Esophagus (tissue), 2 donors: ENCODE data around the gene KRT31. TPM values are rescaled to one million over a fixed set of nuclear protein-coding genes. Genes with fewer than 3 reads are reported as not detected.
"Not testable (repeated sequence)": the region's sequence is repeated elsewhere in the genome, so short reads cannot be mapped to it uniquely, and the experiment has no call there.

ENCODE experiments used
- H3K27ac ChIP-seq, 2 donors: one replicate each; pipeline ENCODE4 v1.5.1; 2013; ENCODE audit warnings: low read depth in 2 of 2, mild to moderate bottlenecking in 2 of 2, inconsistent platforms in 1 of 2, low read length in 1 of 2, moderate library complexity in 1 of 2
- H3K27me3 ChIP-seq, 2 donors: one replicate each; pipeline ENCODE4 v1.6.1; 2013; ENCODE audit warnings: low read length in 2 of 2, control low read depth in 1 of 2, mild to moderate bottlenecking in 1 of 2; ENCODE audit not compliant: insufficient read depth in 2 of 2, control insufficient read depth in 1 of 2
- H3K36me3 ChIP-seq, 2 donors: one replicate each; pipeline ENCODE4 v1.6.1; 2013; ENCODE audit warnings: low read length in 1 of 2; ENCODE audit not compliant: control insufficient read depth in 2 of 2, insufficient read depth in 2 of 2
- H3K4me1 ChIP-seq, 2 donors: one replicate each; pipeline ENCODE4 v1.6.1; 2013; ENCODE audit warnings: low read length in 1 of 2; ENCODE audit not compliant: control insufficient read depth in 2 of 2, insufficient read depth in 2 of 2
- H3K4me3 ChIP-seq, 2 donors: one replicate each; pipeline ENCODE4 v1.5.1; 2013; ENCODE audit warnings: low read length in 2 of 2, mild to moderate bottlenecking in 2 of 2, low read depth in 1 of 2, moderate library complexity in 1 of 2
- H3K9me3 ChIP-seq, 2 donors: one replicate each; pipeline ENCODE4 v1.6.1; 2013; ENCODE audit warnings: mild to moderate bottlenecking in 2 of 2, low read depth in 1 of 2, low read length in 1 of 2, moderate library complexity in 1 of 2; ENCODE audit not compliant: control insufficient read depth in 2 of 2, insufficient read depth in 1 of 2
- WGBS, 2 donors: extraction: QIAGEN DNeasy Blood & Tissue Kit; methylation state at CpG; one replicate each; pipeline ENCODE4 v1.1.7; 2013; 5-methylcytosine and 5-hydroxymethylcytosine counted together
- polyA plus RNA-seq, 2 donors: library from polyadenylated mRNA; stranded (reverse); fragments of 200-250 nt; gene quantifications; one replicate each; pipeline ENCODE4 v1.2.3, GENCODE V29; 2013
- donor health status: healthy with polysubstance abuse.
- donor health status: Bipolar disorder and iron deficiency.

Gene KRT31
- polyA plus RNA-seq, 2 donors, result 3.8 to 16.7 TPM

DNA sequence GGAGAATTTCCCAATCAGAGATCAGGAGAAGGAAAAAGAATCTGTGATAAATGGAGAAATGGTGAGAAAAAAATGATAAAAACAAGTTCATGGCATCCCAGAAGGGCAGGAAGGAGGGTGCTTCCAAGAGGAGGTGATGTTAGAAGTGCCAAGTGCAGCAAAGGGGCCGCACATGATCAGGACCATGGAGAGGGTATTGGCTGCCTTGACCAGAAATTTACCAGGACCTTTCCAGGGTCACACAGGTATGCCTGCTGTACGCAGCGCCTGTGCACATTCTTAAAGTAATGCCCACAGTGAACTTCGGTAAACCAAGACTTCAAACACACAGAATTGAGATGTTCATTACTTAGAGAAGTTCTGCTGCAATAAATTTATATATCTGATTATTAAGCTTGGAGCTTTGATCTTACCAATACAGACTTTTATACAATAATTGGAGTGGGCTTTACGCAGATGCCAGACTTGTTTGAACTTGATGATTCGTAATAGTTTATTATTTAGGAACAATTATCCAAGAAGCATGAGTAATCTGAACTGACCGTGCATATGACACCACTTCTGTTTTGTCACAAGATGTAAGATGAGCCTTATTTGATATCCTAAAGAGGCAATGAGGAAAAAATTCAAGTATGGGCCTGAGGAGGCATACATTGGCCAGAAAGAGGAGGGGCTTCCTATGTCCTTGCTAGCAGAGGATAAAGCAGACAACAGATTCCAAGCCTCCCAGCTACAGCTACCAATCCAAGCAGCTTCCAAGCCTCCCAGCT, 44.6 kb downstream of the KRT31 start:
- Histone ChIP-seq H3K36me3 (no peaks in the 10 kb centered on the region), H3K4me1 (peaks cover 2 to 10% of the 10 kb centered on the region in 2 donors), H3K27me3 (no peaks in the 10 kb centered on the region), H3K4me3 (no peak overlapping the region), H3K9me3 (no peaks in the 10 kb centered on the region), H3K27ac (no peak overlapping the region)
- 57 to 64% methylated on average over 7 of the region's 7 CpGs for WGBS, 2 donors

- no peaks in the 10 kb centered on the region for H3K36me3 ChIP-seq
- H3K4me1 ChIP-seq, result peaks cover 2 to 10% of the 10 kb centered on the region in 2 donors
- WGBS, 2 donors, result 90% methylated on average over 2 of the region's 2 CpGs
- no peaks in the 10 kb centered on the region for H3K27me3 ChIP-seq
- H3K4me3 ChIP-seq, result no peak overlapping the region
- H3K27ac ChIP-seq, result no peak overlapping the region
- no peaks in the 10 kb centered on the region for H3K9me3 ChIP-seq
Observed at GRCh38 chr17:41351177-41351576, 46.2 kb downstream of the KRT31 start.

- Histone ChIP-seq H3K27ac (peak within 1 kb of the TSS in 1 of 2 donors; percentile 1), H3K4me1 (peaks cover 5 to 14% of the 10 kb centered on the region in 2 donors)
- not testable (repeated sequence) for H3K4me3 ChIP-seq, H3K9me3 ChIP-seq, H3K36me3 ChIP-seq, H3K27me3 ChIP-seq
- WGBS, 2 donors, result 87 to 93% methylated on average over 16 of the region's 16 CpGs
Observed at GRCh38 chr17:41350381-41350878, 47.0 kb downstream of the KRT31 start, which contains the start of gene KRT33A. TSS of gene KRT33A (minus strand) at chr17:41350828. CDS start at chr17:41350767, 61 bp downstream.

DNA sequence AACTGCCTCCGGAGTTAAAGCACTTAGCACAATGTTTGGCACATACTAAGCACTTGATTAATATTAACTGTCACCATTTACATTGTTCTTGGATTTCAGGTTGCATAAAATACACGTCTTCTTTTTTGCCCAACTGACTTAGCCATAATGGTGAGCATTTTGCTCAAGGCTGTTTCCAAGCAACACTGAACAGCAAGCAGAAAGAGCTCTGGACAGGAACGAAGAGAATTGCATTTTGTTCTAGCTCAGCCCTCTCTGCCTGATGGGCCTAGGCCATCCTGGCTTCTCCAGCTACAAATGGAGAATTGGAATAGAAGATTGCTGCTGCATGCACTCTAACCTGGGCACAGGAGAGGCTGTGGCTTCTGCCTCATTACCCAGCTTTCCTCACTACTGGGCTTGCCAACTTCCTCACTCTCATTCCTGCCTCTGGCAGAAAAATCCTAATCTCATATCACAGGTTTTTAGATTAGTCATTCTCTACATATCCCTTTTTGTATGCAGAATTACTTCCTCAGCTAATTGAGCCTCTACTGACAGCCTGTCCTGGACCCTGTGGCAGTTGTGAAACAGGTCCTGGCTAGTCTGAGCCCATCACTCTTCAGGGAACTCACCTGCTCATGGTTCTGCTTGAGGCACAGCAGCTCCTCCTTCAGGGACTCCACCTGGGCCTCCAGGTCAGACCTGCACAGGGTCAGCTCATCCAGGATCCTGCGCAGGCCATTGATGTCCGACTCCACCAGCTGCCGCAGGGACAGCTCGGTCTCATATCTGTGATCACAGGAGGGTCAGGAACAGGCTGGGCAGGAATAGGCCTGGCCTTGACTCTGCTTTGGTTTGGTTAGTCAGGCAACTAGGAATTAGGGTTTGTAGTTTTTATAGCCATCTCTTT, 49.3 kb downstream of the KRT31 start:
- 46 to 59% methylated on average over 7 of the region's 7 CpGs for WGBS, 2 donors
- no peaks in the 10 kb centered on the region for H3K27me3 ChIP-seq
- peak overlapping the region; percentile 72 to 85 for H3K27ac ChIP-seq
- H3K4me3 ChIP-seq, result no peak overlapping the region
- no peaks in the 10 kb centered on the region for H3K9me3 ChIP-seq
- H3K36me3 ChIP-seq, result no peaks in the 10 kb centered on the region
- H3K4me1 ChIP-seq, result peaks cover 4 to 14% of the 10 kb centered on the region in 2 donors

DNA sequence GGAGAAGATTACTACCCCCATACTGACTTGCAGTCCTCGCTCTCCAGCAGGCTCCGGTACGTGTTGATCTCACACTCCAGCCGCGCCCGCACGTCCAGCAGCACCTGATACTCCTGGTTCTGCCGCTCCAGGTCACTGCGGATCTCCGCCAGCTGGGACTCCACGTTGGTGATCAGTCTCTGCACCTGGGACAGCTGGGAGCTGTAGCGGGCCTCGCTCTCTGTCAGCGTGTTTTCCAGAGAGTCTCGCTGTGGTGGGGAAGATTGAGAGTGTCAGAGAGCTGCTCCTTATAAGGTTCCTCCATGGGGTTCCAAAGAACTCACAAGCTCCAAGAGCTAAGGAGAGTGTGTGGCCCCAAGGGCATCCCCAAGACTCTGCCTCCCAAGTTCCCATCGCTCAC, 51.0 kb downstream of the KRT31 start:
- not testable (repeated sequence) for H3K9me3 ChIP-seq, H3K36me3 ChIP-seq, H3K27me3 ChIP-seq, H3K4me3 ChIP-seq
- peaks cover 6 to 17% of the 10 kb centered on the region in 2 donors for H3K4me1 ChIP-seq
- peak overlapping the region in 1 of 2 donors; percentile 28 for H3K27ac ChIP-seq
- WGBS, 2 donors, result 67 to 73% methylated on average over 16 of the region's 16 CpGs

DNA sequence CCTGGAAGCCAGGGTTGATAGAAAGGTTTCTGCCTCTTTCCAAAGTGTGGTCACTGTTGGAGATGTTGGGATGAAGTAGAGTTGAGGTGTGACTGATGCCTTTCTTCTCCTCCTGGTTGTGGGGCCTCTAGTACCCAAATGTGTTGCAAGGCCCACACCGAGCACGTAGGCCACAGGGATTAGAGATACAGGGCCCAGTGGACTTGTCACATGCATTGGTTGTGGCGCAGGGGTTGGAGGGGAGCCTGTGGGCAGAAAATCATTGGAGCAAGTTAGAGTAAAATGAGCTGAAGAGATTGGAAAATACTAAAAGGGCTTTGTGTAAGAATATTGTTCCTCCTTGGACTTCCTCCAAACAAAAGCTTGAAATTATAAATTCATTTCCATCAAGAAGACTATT, 51.4 kb downstream of the KRT31 start:
- H3K4me3 ChIP-seq, result no peak overlapping the region
- H3K4me1 ChIP-seq, result peaks cover 6 to 18% of the 10 kb centered on the region in 2 donors
- no peaks in the 10 kb centered on the region for H3K36me3 ChIP-seq
- H3K27ac ChIP-seq, result peak overlapping the region in 1 of 2 donors; percentile 28
- no peaks in the 10 kb centered on the region for H3K9me3 ChIP-seq
- 66 to 68% methylated on average over 3 of the region's 3 CpGs for WGBS, 2 donors
- no peaks in the 10 kb centered on the region for H3K27me3 ChIP-seq

Other genes with a start within 250 kb of the KRT31 start
- not detected for gene KRTAP4-5, start 247.8 kb downstream of the KRT31 start, polyA plus RNA-seq
- gene KRTAP4-4, start 236.9 kb downstream of the KRT31 start, polyA plus RNA-seq, result not detected
- not detected for gene KRTAP4-3, start 229.4 kb downstream of the KRT31 start, polyA plus RNA-seq
- not detected for gene KRTAP4-2, start 219.4 kb downstream of the KRT31 start, polyA plus RNA-seq
- gene KRTAP4-1, start 212.7 kb downstream of the KRT31 start, polyA plus RNA-seq, result not detected
- not detected for gene KRTAP9-1, start 207.7 kb downstream of the KRT31 start, polyA plus RNA-seq
- not detected for gene KRTAP9-2, start 171.0 kb downstream of the KRT31 start, polyA plus RNA-seq
- gene KRTAP9-3, start 165.2 kb downstream of the KRT31 start, polyA plus RNA-seq, result not detected
- not detected for gene KRTAP9-8, start 159.6 kb downstream of the KRT31 start, polyA plus RNA-seq
- gene KRTAP9-4, start 147.9 kb downstream of the KRT31 start, polyA plus RNA-seq, result not detected
- not detected for gene KRTAP9-9, start 142.2 kb downstream of the KRT31 start, polyA plus RNA-seq
- gene KRTAP9-6, start 132.2 kb downstream of the KRT31 start, polyA plus RNA-seq, result not detected
- not detected for gene KRTAP9-7, start 121.9 kb downstream of the KRT31 start, polyA plus RNA-seq
- gene KRTAP29-1, start 94.8 kb downstream of the KRT31 start, polyA plus RNA-seq, result not detected
- not detected for gene KRTAP16-1, start 88.3 kb downstream of the KRT31 start, polyA plus RNA-seq
- not detected for gene KRTAP17-1, start 81.9 kb downstream of the KRT31 start, polyA plus RNA-seq
- gene KRT33A, start 46.8 kb downstream of the KRT31 start, polyA plus RNA-seq, result 1 to 10 TPM in 1 of 2 donors, under 1 TPM in 1; 0.69 to 1.2 TPM
- gene KRT33B, start 27.8 kb downstream of the KRT31 start, polyA plus RNA-seq, result under 1 TPM; 0.12 to 0.16 TPM
- gene KRT34, start 15.3 kb downstream of the KRT31 start, polyA plus RNA-seq, result under 1 TPM; 0.19 to 0.20 TPM
- gene KRT37, start 27.0 kb upstream of the KRT31 start, polyA plus RNA-seq, result not detected
- under 1 TPM in 1 of 2 donors, not detected in 1; 0.02 TPM for gene KRT38, start 43.4 kb upstream of the KRT31 start, polyA plus RNA-seq
- gene KRT32, start 69.8 kb upstream of the KRT31 start, polyA plus RNA-seq, result 1 to 10 TPM; 1.9 to 8.5 TPM
- gene KRT35, start 83.5 kb upstream of the KRT31 start, polyA plus RNA-seq, result not detected
- gene KRT36, start 92.3 kb upstream of the KRT31 start, polyA plus RNA-seq, result under 1 TPM; 0.07 to 0.10 TPM
- over 10,000 TPM; 46,015 to 60,858 TPM for gene KRT13, start 108.0 kb upstream of the KRT31 start, polyA plus RNA-seq
- gene KRT15, start 121.3 kb upstream of the KRT31 start, polyA plus RNA-seq, result 1,000 to 10,000 TPM; 1,457 to 2,808 TPM
- gene KRT19, start 130.7 kb upstream of the KRT31 start, polyA plus RNA-seq, result 1,000 to 10,000 TPM in 1 of 2 donors, 100 to 1,000 TPM in 1; 506 to 1,087 TPM
- under 1 TPM; 0.12 to 0.24 TPM for gene KRT9, start 174.5 kb upstream of the KRT31 start, polyA plus RNA-seq
- 1,000 to 10,000 TPM in 1 of 2 donors, 100 to 1,000 TPM in 1; 516 to 1,961 TPM for gene KRT14, start 189.3 kb upstream of the KRT31 start, polyA plus RNA-seq
- gene KRT16, start 215.2 kb upstream of the KRT31 start, polyA plus RNA-seq, result 100 to 1,000 TPM; 413 to 534 TPM
- gene KRT17, start 227.0 kb upstream of the KRT31 start, polyA plus RNA-seq, result 100 to 1,000 TPM in 1 of 2 donors, 10 to 100 TPM in 1; 92.9 to 191 TPM